Measurements from ENCODE around the gene ZNF473.
A peak's percentile ranks its signal among the peaks of the same experiment; 100 is the strongest.

The ZNF473 gene

DNA sequence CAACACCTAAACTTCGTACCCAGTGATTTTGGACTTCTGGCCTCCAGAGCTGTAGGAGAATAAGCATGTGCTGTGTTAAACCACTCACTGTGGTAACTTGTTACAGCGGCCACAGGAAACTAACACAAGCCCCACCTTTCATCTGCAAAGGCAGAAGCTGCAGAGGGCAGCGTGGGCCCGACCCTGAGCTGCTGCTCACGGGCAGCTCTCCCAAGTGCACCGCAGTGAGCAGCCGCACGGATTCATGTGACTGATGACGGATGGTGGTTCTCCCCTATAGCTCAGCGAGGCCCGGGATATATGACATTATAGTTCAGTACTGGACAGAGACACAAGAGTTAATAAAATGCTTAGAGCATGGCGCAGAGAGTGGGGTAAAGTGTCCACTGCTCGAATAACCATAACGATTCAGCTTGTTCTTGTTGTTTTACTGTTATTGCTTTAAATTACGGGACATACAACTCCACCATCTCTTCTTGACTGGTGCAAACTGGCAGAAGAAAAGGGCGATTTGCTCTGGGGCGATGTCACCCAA is 22.5 kb upstream of the ZNF473 start:
- no peak for DNase-seq (ENCODE audit: low read depth in 2 of 2)

DNA sequence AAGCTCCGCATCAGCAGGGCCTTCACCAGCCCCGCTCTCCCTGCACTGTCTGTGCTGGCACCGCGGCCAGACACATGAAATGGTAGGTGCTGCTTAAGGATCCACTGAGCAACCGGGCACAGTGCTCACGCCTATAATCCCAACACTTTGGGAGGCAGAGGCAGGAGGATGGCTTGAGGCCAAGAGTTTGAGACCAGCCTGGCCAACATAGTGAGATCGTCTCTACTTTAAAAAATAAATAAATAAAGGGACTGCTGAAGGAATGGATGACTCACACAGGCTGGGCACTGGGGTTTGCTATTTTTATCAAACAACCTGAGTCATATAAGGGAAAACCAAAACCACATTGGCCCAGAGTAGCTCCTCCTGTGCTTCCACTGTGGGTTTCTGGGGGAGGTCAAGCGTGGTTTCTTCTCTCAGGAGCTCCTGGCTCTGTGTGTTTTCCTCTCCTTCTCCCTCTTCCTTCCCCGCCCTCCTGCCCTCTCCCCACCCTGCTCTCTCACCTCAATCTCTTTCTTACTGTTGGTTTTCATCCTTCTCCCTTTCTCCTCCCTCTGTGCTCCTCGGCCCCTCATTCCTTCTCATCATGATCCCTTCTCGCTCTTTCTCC is 21.9 kb upstream of the ZNF473 start:
- DNase-seq (ENCODE audit: low read depth in 2 of 2) = no peak

DNA sequence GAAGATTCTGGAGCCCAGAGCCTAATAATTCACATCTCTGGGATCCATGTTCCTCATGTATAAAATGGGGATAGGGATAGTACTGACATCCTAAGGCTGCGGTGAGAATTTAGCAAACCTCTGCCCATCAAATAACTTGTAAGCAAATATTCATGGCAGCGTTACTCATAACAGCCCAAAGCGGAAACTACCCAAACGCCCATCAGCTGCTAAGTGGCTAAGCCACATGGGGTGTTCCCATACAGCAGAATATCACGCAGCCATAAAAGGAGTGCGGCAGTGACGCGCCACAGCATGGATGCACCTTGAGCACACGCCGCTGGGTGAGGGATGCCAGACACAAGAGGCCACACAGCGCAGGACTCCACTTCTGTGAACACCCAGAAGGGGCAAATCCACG is 20.4 kb upstream of the ZNF473 start:
- no peak for DNase-seq (ENCODE audit: low read depth in 2 of 2)

DNA sequence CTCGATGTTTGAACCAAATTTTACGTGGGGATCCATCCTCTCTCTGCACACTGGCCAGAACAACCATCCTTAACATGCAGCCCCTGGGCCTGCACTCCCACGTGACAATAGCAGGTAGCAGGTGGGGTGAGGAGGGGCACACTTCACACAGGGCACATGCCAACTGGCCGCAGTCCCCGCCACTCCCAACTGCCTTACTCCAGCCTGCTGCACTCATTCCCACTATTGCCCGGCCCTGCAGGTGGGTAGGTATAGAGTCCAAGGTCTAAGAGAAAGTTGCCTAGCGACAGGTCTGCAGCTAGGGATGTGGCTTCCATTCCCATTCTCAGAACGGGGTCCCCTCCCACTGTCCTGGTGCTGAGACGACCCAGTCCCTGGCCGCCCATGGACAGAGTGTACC is 18.6 kb upstream of the ZNF473 start:
- no peak for DNase-seq (ENCODE audit: low read depth in 2 of 2)

DNA sequence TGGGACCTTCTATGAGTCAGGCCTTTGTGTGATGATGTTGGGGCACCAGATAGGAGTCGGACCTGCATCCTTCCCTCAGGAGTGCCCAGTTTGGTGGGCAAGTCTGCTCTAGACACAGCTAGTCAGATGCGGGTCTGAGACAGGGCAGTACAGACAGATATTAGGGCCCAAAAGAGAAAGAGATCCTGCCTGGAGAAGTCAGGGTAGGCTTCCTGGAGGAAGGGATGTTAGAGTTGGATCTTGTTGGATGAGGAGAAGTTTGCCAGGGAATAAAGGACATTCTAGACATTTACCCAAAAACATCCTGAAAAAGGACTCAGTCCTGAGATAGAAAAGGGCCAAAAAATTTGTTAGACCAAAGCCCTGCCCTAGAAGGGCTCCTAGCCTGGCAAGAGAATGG is 17.9 kb upstream of the ZNF473 start:
- no peak for DNase-seq (ENCODE audit: low read depth in 2 of 2)

DNA sequence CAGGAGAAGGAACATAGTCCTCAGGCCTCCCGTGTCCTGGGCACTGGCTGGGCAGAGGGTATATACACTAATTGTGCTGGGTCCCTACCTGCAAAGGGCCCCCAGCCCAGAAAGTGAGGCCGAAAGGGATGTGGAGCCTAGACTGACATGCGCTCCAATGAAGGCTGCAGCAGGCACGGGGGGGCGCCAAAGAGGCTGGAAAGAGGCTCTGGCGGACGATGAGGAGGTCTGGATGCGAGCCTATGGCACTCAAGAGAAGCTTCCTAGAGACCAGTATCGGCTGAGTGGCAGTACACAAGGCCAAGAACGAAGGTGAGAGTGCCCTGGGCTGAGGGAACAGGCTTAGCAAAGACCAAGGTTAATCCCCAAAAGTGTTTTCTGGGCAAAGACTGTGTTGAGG is 17.3 kb upstream of the ZNF473 start:
- no peak for DNase-seq (ENCODE audit: low read depth in 2 of 2)

DNA sequence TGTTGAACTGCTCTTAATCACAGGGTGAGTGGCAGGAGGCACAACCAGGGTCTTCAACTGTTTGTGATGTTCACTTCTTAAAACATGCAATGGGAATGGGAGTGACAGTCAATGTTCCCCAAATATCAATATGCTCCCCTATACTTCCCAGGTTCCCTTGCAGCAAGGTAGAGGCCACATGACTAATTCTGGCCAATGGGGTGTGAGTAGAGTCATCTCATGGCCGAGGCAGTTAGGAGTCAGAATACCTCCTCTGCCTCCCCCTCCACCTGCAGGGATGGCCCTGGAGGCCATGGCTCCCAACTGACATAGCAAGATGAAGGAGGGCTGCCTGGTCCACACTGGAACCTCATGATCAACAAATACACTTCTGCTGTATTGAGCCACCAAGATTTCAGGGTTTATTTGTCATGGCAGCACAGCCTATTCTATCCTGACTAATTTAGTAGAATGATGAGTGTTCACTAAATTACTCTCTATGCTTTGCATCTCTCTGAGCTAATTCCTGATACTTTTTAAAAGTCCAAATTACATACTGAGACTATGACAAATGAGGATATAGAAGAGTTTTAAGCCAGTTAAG is 9.5 kb upstream of the ZNF473 start:
- DNase-seq (ENCODE audit: low read depth in 2 of 2) = no peak

DNA sequence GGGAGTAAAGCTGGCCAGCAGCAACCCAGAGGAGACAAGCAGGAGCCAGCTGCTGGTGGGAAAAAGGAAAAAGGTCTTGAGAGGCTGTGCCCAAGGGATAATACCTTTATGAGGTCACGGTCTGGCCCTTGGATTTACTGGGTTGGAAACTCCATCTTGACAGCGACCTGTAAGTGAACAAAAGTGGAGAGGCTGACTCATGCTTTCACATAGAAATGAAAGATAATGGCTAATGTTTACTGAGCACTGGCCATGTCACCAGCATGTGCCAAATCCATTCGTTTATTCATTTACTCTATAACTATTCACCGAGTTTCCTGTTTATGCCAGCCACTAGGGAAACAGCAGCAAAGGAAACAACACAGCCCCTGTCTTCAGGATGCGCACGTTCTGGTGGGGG is 5.3 kb upstream of the ZNF473 start:
- DNase-seq (ENCODE audit: low read depth in 2 of 2) = no peak

DNA sequence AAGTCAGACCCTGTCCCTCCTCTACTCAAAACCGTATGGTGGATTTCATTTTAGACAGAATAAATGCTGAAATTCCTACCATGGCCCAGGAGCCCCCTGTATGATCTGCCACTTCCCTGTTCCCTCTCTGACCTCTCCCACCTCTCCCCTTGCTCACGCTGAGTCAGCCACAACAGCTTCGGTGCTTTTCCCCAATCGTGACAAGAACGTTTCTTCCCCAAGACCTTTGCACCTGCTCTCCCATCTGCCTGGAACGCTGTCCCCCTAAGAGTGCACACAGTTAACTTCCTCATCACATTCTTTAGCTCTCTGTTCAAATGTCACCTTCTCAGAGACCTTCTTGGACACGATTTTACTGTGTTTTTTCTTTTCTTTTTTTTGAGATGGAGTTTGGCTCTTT is 3.0 kb upstream of the ZNF473 start:
- DNase-seq (ENCODE audit: low read depth in 2 of 2) = no peak

DNA sequence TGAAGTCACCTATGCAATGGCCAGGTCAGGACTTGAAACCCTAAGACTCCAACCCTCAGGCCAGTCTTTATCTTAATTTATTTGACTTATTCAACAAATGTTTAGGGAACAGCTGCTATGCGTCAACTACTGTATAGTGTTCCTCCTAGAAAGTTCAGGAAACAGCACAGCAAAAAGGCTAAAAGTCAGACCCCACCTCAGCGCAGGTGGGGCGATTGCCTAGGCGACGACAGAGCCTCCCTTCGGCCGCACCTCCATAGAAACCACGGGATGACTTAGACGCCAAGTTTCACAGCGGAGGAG is 1.1 kb upstream of the ZNF473 start:
- DNase-seq (ENCODE audit: low read depth in 2 of 2) = no peak

DNA sequence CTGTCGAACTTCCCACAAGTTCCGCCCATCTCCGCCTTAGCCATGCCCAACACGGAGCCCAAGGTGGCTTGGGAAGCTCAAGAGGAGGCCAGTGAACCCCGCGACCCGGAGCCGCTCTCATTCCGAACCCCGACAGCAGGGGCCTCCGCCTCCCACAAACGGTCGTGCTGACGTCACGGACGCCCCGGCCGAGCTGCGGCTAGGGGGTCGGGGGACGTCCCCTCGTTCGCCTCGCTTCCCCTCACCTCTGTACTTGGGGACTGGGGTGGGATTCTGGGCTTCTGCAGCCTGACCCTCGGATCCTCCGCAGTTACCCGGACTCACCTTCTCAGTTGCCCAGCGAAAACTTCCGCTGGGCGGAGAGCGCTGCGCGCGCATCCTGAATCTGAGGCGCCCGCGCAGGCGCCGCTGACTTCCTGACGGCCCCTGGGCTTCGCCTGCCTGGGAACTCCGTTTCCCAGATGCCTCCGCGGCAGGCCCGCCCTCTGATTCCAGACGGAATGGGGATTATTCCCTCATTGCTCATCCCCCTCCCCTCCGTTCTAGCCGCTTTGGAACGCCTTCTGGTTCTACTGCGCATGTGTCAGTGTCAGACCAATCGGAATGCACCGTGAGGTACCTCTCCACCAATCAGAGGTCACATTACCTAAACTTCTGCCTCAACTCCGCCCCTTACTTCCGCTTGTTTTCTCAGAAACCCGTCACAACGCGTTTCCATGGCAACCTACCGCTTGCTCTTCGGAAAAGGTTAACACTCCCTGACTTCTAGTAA is 597 bp upstream of the ZNF473 start, which contains the start of gene VRK3:
VRK3 (minus strand) TSS at position 351 of the 772 bp plus-strand sequence. CDS start 9,210 bp downstream, outside the sequence.
- peak; percentile 94 to 96 for DNase-seq (ENCODE audit: low read depth in 2 of 2)

DNA sequence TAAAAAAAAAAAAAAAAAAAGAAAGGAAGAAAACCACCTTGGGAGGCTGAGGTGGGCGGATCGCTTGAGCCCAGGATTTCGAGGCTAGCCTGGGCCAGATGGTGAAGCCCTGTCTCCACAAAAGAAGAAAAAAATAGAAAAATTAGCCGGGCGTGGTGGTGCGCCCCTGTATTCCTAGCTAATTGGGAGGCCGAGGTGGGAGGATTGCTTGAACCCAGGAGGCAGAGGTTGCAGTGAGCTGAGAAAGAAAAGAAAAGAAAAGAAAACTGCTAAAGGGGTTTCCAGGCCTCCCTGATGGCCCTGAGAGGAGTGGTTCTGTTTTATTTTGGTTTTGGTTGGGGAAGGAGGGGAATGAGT is 723 bp downstream of the ZNF473 start:
- DNase-seq (ENCODE audit: low read depth in 2 of 2) = no peak

DNA sequence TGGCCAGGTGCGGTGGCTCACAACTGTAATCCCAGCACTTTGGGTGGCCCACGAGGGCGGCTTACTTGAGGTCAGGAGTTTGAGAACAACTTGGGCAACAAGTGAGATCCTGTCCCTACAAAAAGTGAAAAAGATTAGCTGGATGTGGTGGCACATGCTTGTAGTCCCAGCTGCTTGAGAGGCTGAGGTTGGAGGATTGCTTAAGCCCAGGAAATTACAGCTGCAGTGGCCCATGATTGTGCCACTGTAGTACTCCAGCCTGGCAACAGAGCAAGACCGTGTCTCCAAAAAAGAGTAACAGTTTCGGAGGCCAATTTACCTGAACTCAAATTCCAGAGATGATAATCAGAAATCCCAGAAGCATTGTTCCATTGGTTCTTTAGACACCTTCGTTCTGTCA is 4.4 kb downstream of the ZNF473 start:
- no peak for DNase-seq (ENCODE audit: low read depth in 2 of 2)

DNA sequence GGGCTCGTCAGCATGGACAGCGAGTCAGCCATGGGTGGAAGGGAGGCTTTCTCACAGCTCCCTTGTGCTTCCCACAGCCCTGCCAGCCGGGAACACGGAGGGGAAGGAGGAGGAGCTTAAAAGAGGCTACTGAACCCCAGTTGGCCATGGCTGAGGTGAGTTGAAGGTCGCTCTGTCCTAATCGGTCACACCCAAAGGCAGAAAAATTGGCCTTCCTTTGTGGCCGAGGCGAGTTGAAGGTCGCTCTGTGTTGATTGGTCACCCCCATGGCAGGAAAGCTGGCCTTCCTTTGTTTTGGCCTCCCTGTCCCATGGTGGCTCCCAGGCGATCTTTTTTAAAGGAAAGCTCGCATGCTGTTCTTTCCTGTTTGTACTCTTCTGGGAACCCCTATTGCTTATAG is 5.1 kb downstream of the ZNF473 start:
- no peak for DNase-seq (ENCODE audit: low read depth in 2 of 2)

DNA sequence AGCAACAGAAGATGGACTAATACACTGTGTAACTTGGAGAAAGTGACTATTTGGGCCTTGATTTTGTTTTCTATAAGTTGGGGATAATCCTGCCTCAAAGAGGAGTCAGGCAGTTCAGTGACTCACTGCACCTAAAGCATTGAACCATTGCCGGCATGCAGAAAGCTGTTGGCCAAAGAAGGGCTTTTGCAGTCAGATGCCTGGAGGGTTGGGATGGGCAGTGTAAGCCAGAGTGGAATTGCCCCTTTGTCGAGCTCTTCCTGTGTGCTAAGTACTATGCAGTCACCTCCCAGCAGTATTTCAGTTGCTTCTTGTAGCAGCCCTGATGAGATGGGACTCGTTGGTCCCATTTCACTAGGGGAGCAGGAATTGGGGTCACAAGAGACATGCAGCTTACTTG is 11.1 kb downstream of the ZNF473 start:
- no peak for DNase-seq (ENCODE audit: low read depth in 2 of 2)

DNA sequence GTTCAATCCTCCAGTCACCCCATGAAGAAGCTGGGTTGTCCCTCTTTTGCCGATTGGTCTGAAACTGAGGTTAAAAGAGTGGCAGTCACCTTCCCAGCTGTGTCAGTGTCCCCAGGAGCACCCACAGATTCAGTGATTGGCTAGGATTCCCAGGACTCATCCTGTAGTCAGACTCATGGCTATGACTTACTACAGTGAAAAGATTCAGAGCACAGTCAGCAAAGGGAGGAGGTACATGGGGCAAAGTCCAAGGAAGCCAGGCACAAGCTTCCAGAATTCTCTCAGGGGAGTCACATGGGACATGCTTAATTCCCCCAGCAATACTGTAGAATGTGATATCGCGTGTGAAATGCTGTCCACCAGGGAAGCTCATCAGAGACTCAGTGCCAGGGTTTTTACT is 14.2 kb downstream of the ZNF473 start:
- DNase-seq (ENCODE audit: low read depth in 2 of 2) = no peak

DNA sequence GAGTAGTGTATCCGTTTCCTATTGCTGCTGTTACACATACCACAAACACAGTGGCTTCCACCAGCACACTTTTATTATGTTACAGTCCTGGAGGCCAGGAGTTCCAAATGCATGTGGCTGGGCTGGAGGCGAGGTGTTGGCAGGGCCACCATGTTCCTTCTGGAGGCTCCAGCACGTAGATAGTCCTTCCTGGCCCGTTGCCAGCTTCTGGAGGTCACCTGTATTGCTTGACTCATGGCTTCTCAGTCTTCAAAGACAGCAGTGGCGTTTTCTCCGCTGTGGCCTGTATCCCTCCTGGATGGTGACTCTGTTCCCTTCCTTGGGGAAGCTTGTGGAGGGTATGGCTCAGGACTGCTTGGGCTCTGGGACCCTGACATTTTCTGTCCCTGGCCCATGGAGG is 15.2 kb downstream of the ZNF473 start:
- DNase-seq (ENCODE audit: low read depth in 2 of 2) = no peak

DNA sequence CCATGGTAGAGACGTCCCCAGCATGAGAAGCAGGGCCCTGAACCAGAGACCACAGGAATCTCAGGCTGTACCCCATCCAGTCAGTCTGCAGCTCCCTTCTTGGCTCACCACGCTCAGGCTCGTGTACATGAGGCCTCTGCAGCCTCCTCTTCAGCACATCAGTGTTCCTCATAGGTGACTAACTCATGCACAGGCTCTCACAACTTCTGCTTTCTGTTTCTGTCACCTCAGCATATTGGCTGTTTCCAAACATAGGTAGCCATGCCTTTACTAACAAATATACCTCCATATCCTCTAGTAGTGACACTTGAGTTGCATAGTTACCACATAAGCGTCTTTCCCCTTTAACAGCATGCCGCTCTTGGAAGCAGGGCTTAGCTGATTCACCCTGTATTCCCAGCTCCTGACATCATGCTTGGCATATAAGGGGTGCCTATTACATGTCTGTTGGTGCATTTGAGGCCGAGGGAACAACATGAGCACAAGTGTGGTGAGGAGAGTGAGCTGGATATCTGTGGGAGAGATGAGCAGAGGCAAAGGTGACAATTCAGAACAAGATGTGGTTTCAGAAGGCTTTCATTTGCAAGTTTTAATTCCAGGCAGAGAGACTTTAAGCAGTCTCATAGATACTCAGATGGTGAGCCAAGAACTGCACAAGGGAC is 16.7 kb downstream of the ZNF473 start:
- no peak for DNase-seq (ENCODE audit: low read depth in 2 of 2)

DNA sequence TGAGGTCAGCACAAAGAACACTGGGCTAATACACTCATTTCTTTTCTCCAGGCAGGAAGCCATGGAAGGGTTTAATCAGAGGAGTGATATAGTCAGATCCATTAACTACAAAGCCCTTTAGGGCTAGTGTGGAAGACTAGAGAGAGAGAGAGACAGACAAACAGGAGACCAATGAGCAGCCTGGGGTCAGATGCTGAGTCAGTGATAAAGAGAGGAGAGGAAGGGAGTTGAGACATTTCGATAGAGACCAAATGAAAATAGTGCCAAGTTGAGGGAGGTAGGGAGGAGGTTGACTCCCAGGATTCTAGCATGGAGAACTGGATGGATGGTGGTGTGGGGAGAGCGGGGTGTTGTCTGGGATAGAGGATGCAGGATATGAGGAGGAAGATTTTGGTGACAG is 18.2 kb downstream of the ZNF473 start:
- no peak for DNase-seq (ENCODE audit: low read depth in 2 of 2)

DNA sequence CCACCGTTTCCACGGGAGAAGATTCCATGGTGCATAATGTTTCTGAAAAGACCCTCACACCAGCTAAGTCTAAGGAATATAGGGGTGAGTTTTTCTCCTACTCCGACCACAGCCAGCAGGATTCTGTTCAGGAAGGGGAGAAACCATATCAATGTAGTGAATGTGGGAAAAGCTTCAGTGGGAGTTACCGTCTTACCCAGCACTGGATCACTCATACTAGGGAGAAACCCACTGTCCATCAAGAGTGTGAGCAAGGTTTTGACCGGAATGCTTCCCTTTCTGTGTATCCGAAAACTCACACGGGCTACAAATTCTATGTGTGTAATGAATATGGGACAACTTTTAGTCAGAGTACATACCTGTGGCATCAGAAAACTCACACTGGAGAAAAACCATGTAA is 19.1 kb downstream of the ZNF473 start:
- DNase-seq (ENCODE audit: low read depth in 2 of 2) = no peak

DNA sequence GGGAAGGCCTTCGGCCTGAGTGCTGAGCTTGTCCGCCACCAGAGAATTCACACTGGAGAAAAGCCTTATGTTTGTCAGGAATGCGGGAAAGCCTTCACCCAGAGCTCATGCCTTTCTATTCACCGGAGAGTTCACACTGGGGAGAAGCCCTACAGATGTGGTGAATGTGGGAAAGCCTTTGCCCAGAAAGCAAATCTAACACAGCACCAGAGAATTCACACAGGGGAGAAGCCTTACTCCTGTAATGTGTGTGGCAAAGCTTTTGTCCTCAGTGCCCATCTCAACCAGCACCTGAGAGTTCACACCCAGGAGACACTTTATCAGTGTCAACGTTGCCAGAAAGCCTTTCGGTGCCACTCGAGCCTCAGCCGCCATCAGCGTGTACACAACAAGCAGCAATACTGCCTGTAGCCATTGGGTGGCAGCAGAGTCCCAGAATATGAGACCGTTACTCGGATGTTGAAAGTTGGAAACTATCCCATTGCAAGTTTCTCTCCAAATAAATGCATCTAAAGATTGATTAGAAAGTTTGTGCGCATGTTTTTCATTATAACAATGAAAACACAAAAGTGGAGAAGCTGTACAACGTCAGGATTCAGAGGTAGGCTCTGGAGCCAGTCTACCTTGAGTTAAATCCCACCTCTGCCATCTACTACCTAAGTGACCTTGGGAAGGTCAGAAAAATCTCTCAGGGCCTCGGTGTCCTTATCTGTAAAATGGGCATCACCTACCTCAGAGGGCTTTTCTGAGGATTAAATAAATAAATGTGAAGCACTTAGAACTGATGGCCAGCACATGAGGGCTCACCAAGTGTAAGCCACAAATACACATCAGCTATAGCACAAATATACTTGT is 21.1 kb downstream of the ZNF473 start:
- DNase-seq (ENCODE audit: low read depth in 2 of 2) = peak; percentile 17 to 38

DNA sequence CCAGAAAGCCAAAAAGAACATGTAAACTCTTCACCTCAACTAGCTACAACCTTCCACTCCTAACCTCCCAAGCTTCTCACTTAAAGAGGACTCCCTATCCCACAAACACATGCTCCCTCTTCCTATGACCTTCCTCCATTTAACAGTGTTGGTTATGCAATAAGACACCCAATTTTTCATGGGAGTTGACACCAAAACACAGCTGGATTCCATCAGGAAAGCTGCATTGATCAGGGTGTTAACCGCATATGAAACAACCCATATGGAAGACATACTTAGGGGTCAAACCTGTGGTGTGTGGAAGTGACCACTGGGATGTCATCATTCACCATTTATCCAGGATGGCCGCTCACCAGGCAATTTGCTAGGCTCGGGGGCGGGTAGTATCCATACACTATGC is 21.9 kb downstream of the ZNF473 start:
- no peak for DNase-seq (ENCODE audit: low read depth in 2 of 2)
